SK-N-SH treated with all-trans-retinoic acid at 6 μM for 48 hours (cell line): ENCODE results near the gene TMEM151A.
"Not testable (repeated sequence)": the region's sequence is repeated elsewhere in the genome, so short reads cannot be mapped to it uniquely, and the experiment has no call there.

Source experiments
- ATAC-seq: fragments of 200-7000 bp; cut with Tn5 transposase; 3 replicates; pipeline ENCODE4 v1.9.1; 2020; ENCODE audit warnings: mild to moderate bottlenecking, moderate library complexity
- ARNTL ChIP-seq: fragments of 450-650 bp; formaldehyde crosslinking; IDR thresholded peaks from 2 replicates; pipeline ENCODE4 v1.5.0; 2020; ENCODE audit warnings: low read depth, mild to moderate bottlenecking, moderate library complexity, borderline replicate concordance
- BACH2 ChIP-seq: fragments of 250-450 bp; sonication (Bioruptor Pico); IDR thresholded peaks from 2 replicates; pipeline ENCODE4 v1.9.0; 2021; ENCODE audit warnings: mild to moderate bottlenecking, borderline replicate concordance
- CREB5 ChIP-seq: fragments of 250-450 bp; sonication (Bioruptor Pico); IDR thresholded peaks from 2 replicates; pipeline ENCODE4 v1.5.1; 2020; ENCODE audit warnings: low read depth, mild to moderate bottlenecking, moderate library complexity
- CSDC2 ChIP-seq: fragments of 250-450 bp; sonication (Bioruptor Pico); IDR thresholded peaks from 2 replicates; pipeline ENCODE4 v1.5.0; 2020; ENCODE audit warnings: mild to moderate bottlenecking, moderate library complexity
- CSRNP3 ChIP-seq: fragments of 250-450 bp; sonication (Bioruptor Pico); IDR thresholded peaks from 2 replicates; pipeline ENCODE4 v1.5.1; 2021; ENCODE audit warnings: mild to moderate bottlenecking, moderate library complexity
- ESRRG ChIP-seq: fragments of 250-450 bp; sonication (Bioruptor Pico); IDR thresholded peaks from 2 replicates; pipeline ENCODE4 v1.6.1; 2021; ENCODE audit warnings: mild to moderate bottlenecking
- GLIS3 ChIP-seq: fragments of 250-450 bp; sonication (Bioruptor Pico); IDR thresholded peaks from 2 replicates; pipeline ENCODE4 v1.5.0; 2020; ENCODE audit warnings: mild to moderate bottlenecking, moderate library complexity
- ISL1 ChIP-seq: fragments of 250-450 bp; sonication (Bioruptor Pico); IDR thresholded peaks from 2 replicates; pipeline ENCODE4 v2.1.2; 2022; ENCODE audit warnings: mild to moderate bottlenecking, moderate library complexity
- OSR1 ChIP-seq: fragments of 250-450 bp; sonication (Bioruptor Pico); IDR thresholded peaks from 2 replicates; pipeline ENCODE4 v1.8.0; 2022; ENCODE audit warnings: moderate library complexity, mild to moderate bottlenecking, inconsistent platforms
- PPARA ChIP-seq: fragments of 250-450 bp; sonication (Bioruptor Pico); IDR thresholded peaks from 2 replicates; pipeline ENCODE4 v1.5.0; 2020; ENCODE audit warnings: mild to moderate bottlenecking, borderline replicate concordance
- RARB ChIP-seq: fragments of 250-450 bp; sonication (Bioruptor Pico); IDR thresholded peaks from 2 replicates; pipeline ENCODE4 v1.8.0; 2021; ENCODE audit warnings: mild to moderate bottlenecking, moderate library complexity
- SNAI2 ChIP-seq: fragments of 250-450 bp; sonication (Bioruptor Pico); IDR thresholded peaks from 2 replicates; pipeline ENCODE4 v1.5.0; 2020; ENCODE audit warnings: mild to moderate bottlenecking, moderate library complexity
- TCF4 ChIP-seq: fragments of 250-450 bp; sonication (Bioruptor Pico); IDR thresholded peaks from 2 replicates; pipeline ENCODE4 v1.8.0; 2021; ENCODE audit warnings: mild to moderate bottlenecking, moderate library complexity, borderline replicate concordance
- ZC3H10 ChIP-seq: fragments of 250-450 bp; sonication (Bioruptor Pico); IDR thresholded peaks from 2 replicates; pipeline ENCODE4 v1.5.1; 2021; ENCODE audit warnings: mild to moderate bottlenecking, moderate library complexity
- ZFP3 ChIP-seq: fragments of 250-450 bp; sonication (Bioruptor Pico); IDR thresholded peaks from 2 replicates; pipeline ENCODE4 v1.5.0; 2020; ENCODE audit warnings: mild to moderate bottlenecking, moderate library complexity
- ZFP30 ChIP-seq: fragments of 450-650 bp; formaldehyde crosslinking; IDR thresholded peaks from 2 replicates; pipeline ENCODE4 v1.5.0; 2022; ENCODE audit warnings: mild to moderate bottlenecking, moderate library complexity
- ZNF565 ChIP-seq: fragments of 450-650 bp; formaldehyde crosslinking; conservative IDR thresholded peaks from 2 replicates; pipeline ENCODE4 v1.5.0; 2020; ENCODE audit warnings: low read depth, mild to moderate bottlenecking, moderate library complexity
- ZNF8 ChIP-seq: fragments of 450-650 bp; formaldehyde crosslinking; IDR thresholded peaks from 2 replicates; pipeline ENCODE4 v1.5.0; 2020; ENCODE audit warnings: mild to moderate bottlenecking, moderate library complexity
- TF ChIP-seq, protein P1 (sequence below): fragments of 250-450 bp; sonication (Bioruptor Pico); IDR thresholded peaks from 2 replicates; pipeline ENCODE4 v1.8.0; 2020; ENCODE audit warnings: mild to moderate bottlenecking, moderate library complexity, borderline replicate concordance
- TF ChIP-seq, protein P2 (sequence below): fragments of 250-450 bp; sonication (Bioruptor Pico); IDR thresholded peaks from 2 replicates; pipeline ENCODE4 v1.8.0; 2021; ENCODE audit warnings: low read depth, mild to moderate bottlenecking, moderate library complexity, borderline replicate concordance

Gene TMEM151A

GRCh38 chr11:66247801-66248200 lies 43.9 kb upstream of the TMEM151A start:
- no peak for ATAC-seq
- TF ChIP-seq ZFP30 (CRISPR knock-in tag) (no peak), BACH2 (CRISPR knock-in tag) (no peak), ZNF565 (CRISPR knock-in tag) (no peak), RARB (CRISPR knock-in tag) (no peak), CREB5 (CRISPR knock-in tag) (no peak), SNAI2 (no peak), ZNF8 (no peak), ISL1 (no peak)
- TF ChIP-seq, protein P1, sequence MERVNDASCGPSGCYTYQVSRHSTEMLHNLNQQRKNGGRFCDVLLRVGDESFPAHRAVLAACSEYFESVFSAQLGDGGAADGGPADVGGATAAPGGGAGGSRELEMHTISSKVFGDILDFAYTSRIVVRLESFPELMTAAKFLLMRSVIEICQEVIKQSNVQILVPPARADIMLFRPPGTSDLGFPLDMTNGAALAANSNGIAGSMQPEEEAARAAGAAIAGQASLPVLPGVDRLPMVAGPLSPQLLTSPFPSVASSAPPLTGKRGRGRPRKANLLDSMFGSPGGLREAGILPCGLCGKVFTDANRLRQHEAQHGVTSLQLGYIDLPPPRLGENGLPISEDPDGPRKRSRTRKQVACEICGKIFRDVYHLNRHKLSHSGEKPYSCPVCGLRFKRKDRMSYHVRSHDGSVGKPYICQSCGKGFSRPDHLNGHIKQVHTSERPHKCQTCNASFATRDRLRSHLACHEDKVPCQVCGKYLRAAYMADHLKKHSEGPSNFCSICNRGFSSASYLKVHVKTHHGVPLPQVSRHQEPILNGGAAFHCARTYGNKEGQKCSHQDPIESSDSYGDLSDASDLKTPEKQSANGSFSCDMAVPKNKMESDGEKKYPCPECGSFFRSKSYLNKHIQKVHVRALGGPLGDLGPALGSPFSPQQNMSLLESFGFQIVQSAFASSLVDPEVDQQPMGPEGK (CRISPR knock-in tag), result no peak
- TF ChIP-seq, all 23 proteins: peak for 0

- TF ChIP-seq, protein P2, sequence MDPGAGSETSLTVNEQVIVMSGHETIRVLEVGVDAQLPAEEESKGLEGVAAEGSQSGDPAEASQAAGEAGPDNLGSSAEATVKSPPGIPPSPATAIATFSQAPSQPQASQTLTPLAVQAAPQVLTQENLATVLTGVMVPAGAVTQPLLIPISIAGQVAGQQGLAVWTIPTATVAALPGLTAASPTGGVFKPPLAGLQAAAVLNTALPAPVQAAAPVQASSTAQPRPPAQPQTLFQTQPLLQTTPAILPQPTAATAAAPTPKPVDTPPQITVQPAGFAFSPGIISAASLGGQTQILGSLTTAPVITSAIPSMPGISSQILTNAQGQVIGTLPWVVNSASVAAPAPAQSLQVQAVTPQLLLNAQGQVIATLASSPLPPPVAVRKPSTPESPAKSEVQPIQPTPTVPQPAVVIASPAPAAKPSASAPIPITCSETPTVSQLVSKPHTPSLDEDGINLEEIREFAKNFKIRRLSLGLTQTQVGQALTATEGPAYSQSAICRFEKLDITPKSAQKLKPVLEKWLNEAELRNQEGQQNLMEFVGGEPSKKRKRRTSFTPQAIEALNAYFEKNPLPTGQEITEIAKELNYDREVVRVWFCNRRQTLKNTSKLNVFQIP (CRISPR knock-in tag), result no peak
- TF ChIP-seq GLIS3 (CRISPR knock-in tag) (no peak), OSR1 (no peak), SNAI2 (no peak), BACH2 (CRISPR knock-in tag) (no peak), ZFP3 (no peak), TCF4 (CRISPR knock-in tag) (no peak), ARNTL (CRISPR knock-in tag) (no peak), RARB (CRISPR knock-in tag) (no peak), CSRNP3 (CRISPR knock-in tag) (no peak), CSDC2 (CRISPR knock-in tag) (no peak)
- TF ChIP-seq, all 23 proteins: peak for 0
- no peak for ATAC-seq
These were observed 42.8 kb upstream of the TMEM151A start for GRCh38 chr11:66248903-66249302.

GRCh38 chr11:66251809-66252208 lies 39.9 kb upstream of the TMEM151A start:
- TF ChIP-seq TCF4 (CRISPR knock-in tag) (no peak), ZNF565 (CRISPR knock-in tag) (no peak), ESRRG (CRISPR knock-in tag) (no peak), CREB5 (CRISPR knock-in tag) (no peak), RARB (CRISPR knock-in tag) (no peak), PPARA (CRISPR knock-in tag) (no peak), ZFP30 (CRISPR knock-in tag) (no peak), ZC3H10 (no peak)
- TF ChIP-seq, protein P2 (CRISPR knock-in tag), result no peak

DNA sequence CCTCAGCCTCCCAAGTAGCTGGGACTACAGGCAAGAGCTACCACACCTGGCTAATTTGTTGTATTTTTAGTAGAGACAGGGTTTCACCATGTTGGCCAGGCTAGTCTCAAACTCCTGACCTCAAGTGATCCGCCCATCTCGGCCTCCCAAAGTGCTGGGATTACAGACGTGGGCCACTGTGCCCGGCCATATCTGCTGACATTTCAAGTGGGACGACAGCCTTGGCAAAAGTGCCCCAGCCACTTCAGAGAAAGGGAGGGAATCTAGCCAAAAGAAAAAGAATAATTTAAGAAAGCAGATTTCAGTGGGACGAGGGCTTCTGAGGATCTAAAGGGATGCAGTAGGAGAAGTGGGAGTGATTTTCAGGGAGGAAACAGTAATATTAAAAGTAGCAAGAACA lies 38.6 kb upstream of the TMEM151A start:
- not testable (repeated sequence) for ATAC-seq

More at GRCh38 chr11:66251809-66252208, 39.9 kb upstream of the TMEM151A start:
- ATAC-seq, result no peak
